ENCODE results near the gene UGT1A7.

The UGT1A7 gene

DNA sequence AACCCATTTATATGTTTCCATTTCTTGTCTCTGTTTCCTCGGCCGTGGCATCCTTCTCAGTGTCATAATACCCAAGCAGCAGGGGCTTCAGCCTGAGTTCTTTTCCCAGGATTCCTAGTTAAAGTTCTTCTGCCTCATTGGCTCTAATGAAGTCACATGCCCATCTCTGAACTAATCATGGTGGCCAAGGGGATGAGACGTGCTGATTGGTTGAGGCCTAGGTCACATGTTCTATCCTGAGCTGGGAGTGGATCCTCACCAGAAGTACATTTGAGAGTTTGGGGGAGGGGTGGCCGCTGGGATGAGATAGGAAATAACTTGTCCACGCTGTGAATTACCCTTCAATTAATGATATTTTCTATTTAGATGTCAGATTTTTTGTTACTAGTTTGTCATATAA lies 27.2 kb downstream of the UGT1A7 start:
- H3K36me3 ChIP-seq (replicated peaks): no peaks in the 10 kb centered on the region

GRCh38 chr2:233711312-233712008 lies 29.8 kb downstream of the UGT1A7 start:
- no peaks in the 10 kb centered on the region for H3K27me3 ChIP-seq (replicated peaks)
- in situ Hi-C loops (cut with HindIII; ENCODE audit: low pct_ligation_motif_present, low sequenced_read_pairs): no loop called here
- peak; percentile 75 for DNase-seq
- H3K4me3 ChIP-seq (ENCODE audit: low read depth, low read length): no peak overlapping the region
- peak; percentile 98 for TF ChIP-seq CTCF (IDR thresholded peaks at IDR 0.05; ENCODE audit: low read depth, low read length, missing control alignments)
- H3K36me3 ChIP-seq (replicated peaks): no peaks in the 10 kb centered on the region
- H3K27ac ChIP-seq: no peak overlapping the region

More for the DNA sequence above, 27.2 kb downstream of the UGT1A7 start:
- no peak overlapping the region for H3K27ac ChIP-seq
- no peaks in the 10 kb centered on the region for H3K27me3 ChIP-seq (replicated peaks)
- no peak for TF ChIP-seq CTCF (IDR thresholded peaks at IDR 0.05; ENCODE audit: low read depth, low read length, missing control alignments)
- in situ Hi-C loops (cut with HindIII; ENCODE audit: low pct_ligation_motif_present, low sequenced_read_pairs): no loop called here
- no peak overlapping the region for H3K4me3 ChIP-seq (ENCODE audit: low read depth, low read length)
- no peak for DNase-seq

DNA sequence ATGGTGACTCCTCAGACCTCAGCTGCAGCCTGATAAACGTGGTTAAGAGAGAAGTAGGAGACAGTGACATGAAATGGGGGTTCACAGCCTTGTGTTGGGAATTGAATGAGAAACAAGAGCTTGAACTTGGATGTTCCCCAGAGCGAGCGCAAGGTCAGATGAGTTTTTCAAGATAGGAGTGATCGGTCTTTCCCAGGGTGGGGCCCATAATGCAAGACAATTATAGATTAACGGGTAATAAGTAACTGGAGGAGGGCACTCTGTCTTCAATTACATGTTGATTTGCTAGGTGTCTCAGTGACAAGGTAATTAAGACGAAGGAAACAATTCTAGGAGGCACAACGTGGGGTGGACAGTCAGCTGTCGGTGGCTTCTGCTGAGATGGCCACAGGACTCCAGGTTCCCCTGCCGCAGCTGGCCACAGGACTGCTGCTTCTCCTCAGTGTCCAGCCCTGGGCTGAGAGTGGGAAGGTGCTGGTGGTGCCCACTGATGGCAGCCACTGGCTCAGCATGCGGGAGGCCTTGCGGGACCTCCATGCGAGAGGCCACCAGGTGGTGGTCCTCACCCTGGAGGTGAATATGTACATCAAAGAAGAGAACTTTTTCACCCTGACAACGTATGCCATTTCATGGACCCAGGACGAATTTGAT lies 31.0 kb downstream of the UGT1A7 start, which contains the start of gene UGT1A5:
TSS of gene UGT1A5 (plus strand) at position 297 of the 651 bp plus-strand sequence. CDS start at position 382, 85 bp downstream.
- H3K27me3 ChIP-seq (replicated peaks): no peaks in the 10 kb centered on the region
- no peak for DNase-seq
- in situ Hi-C loops (cut with HindIII; ENCODE audit: low pct_ligation_motif_present, low sequenced_read_pairs): no loop called here
- no peaks in the 10 kb centered on the region for H3K36me3 ChIP-seq (replicated peaks)
- no peak for TF ChIP-seq CTCF (IDR thresholded peaks at IDR 0.05; ENCODE audit: low read depth, low read length, missing control alignments)
- H3K27ac ChIP-seq: no peak within 1 kb of the TSS
- no peak within 1 kb of the TSS for H3K4me3 ChIP-seq (ENCODE audit: low read depth, low read length)

GRCh38 chr2:233713262-233713615 lies 31.5 kb downstream of the UGT1A7 start:
- no peak for DNase-seq
- Histone ChIP-seq H3K27ac (no peak overlapping the region), H3K4me3 (ENCODE audit: low read depth, low read length) (no peak overlapping the region), H3K36me3 (replicated peaks) (no peaks in the 10 kb centered on the region), H3K27me3 (replicated peaks) (no peaks in the 10 kb centered on the region)
- TF ChIP-seq CTCF (IDR thresholded peaks at IDR 0.05; ENCODE audit: low read depth, low read length, missing control alignments): no peak
- in situ Hi-C loops (cut with HindIII; ENCODE audit: low pct_ligation_motif_present, low sequenced_read_pairs): no loop called here

- in situ Hi-C loops (cut with HindIII; ENCODE audit: low pct_ligation_motif_present, low sequenced_read_pairs): no loop called here
- no peak for TF ChIP-seq CTCF (IDR thresholded peaks at IDR 0.05; ENCODE audit: low read depth, low read length, missing control alignments)
Observed at GRCh38 chr2:233714121-233714520, 32.4 kb downstream of the UGT1A7 start.

More at GRCh38 chr2:233714121-233714520, 32.4 kb downstream of the UGT1A7 start:
- Histone ChIP-seq H3K4me3 (ENCODE audit: low read depth, low read length) (no peak overlapping the region), H3K27me3 (replicated peaks) (no peaks in the 10 kb centered on the region), H3K27ac (no peak overlapping the region), H3K36me3 (replicated peaks) (no peaks in the 10 kb centered on the region)
- DNase-seq: no peak
